ENCODE measurements around the gene CHKA.

Gene CHKA

DNA sequence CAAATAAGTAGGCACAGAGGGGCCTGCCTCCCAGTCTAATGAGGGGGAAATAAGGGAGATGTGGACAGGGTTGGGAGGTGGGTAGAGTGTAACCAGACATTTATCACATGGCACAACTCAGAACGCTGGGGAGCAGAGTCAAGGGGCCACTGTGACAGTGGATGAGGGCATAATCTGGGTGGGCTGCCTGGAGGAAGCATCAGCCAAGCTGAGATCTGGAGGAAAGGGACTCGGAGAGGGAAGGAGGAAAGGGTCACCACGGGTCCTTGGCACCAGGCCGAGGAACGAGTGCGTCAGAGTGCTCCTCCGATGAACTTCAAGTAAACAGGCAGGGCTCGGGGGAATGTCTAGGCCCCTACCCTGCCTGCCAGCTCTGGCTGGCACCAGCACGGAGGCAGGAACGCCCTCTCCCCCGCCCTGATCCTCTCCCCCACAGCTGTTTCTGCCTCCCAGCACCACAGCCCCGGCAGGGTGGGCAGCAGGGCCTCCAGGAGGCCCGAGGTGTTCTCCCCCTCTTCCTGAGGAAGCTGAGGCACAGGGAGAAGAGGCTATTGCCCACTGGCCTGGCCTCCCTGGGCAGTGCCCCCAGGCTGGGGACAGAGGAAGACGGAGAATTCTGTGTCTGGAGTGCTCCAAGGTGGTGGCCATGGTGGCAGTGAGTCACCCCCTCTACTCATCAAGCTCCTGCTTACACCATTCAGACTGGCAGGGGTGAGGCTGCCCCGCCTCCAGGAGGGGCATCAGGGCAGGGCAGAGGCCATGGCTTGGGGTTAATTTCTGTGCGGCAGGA is 106.8 kb downstream of the CHKA start:
- no peak for TF ChIP-seq POLR2AphosphoS5 (IDR thresholded peaks at IDR 0.05; ENCODE audit: low read depth, low read length)
- TF ChIP-seq SIN3A (IDR thresholded peaks at IDR 0.05; ENCODE audit: borderline replicate concordance, insufficient read depth, low read length): no peak
- no peak for TF ChIP-seq FOXP2 (optimal IDR thresholded peaks at IDR 0.05; ENCODE audit: borderline replicate concordance, extremely low read depth, extremely low read length, insufficient read depth)
- TF ChIP-seq TAF1 (IDR thresholded peaks at IDR 0.05; ENCODE audit: borderline replicate concordance, insufficient read depth, low read length): no peak
- TF ChIP-seq, protein P1, sequence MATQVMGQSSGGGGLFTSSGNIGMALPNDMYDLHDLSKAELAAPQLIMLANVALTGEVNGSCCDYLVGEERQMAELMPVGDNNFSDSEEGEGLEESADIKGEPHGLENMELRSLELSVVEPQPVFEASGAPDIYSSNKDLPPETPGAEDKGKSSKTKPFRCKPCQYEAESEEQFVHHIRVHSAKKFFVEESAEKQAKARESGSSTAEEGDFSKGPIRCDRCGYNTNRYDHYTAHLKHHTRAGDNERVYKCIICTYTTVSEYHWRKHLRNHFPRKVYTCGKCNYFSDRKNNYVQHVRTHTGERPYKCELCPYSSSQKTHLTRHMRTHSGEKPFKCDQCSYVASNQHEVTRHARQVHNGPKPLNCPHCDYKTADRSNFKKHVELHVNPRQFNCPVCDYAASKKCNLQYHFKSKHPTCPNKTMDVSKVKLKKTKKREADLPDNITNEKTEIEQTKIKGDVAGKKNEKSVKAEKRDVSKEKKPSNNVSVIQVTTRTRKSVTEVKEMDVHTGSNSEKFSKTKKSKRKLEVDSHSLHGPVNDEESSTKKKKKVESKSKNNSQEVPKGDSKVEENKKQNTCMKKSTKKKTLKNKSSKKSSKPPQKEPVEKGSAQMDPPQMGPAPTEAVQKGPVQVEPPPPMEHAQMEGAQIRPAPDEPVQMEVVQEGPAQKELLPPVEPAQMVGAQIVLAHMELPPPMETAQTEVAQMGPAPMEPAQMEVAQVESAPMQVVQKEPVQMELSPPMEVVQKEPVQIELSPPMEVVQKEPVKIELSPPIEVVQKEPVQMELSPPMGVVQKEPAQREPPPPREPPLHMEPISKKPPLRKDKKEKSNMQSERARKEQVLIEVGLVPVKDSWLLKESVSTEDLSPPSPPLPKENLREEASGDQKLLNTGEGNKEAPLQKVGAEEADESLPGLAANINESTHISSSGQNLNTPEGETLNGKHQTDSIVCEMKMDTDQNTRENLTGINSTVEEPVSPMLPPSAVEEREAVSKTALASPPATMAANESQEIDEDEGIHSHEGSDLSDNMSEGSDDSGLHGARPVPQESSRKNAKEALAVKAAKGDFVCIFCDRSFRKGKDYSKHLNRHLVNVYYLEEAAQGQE (IDR thresholded peaks at IDR 0.05; ENCODE audit: insufficient read depth in 1 of 2, low read depth in 2 of 2, low read length in 2 of 2): no peak

DNA sequence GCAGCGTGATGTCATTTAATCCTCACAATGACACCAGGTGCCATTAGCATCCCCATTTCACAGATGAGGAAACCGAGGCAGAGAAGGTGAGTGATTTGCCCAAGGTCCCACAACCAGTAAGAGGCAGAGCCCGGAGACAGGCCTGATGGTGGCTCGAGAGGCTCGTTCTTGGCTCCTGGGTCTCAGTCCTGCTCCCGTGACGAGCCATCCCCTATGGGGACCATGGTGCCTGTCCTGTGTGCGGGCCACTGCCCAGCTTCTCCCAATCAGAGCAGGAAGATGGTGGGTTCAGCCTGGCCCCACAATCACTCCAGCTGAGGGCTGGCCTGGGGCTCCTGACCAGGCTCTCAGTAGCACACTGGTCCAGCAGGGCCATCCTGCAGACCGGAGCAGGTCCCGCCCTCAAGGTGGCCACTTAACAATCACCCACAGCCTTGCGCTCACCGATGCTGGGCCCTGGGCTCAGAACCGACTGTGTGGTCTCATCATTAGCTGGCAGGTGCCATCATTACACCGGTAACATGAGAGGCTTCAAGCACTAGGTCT is 107.5 kb downstream of the CHKA start:
- TF ChIP-seq FOXP2 (optimal IDR thresholded peaks at IDR 0.05; ENCODE audit: borderline replicate concordance, extremely low read depth, extremely low read length, insufficient read depth) (no peak), POLR2AphosphoS5 (IDR thresholded peaks at IDR 0.05; ENCODE audit: low read depth, low read length) (no peak), TAF1 (IDR thresholded peaks at IDR 0.05; ENCODE audit: borderline replicate concordance, insufficient read depth, low read length) (no peak), SIN3A (IDR thresholded peaks at IDR 0.05; ENCODE audit: borderline replicate concordance, insufficient read depth, low read length) (no peak)
- TF ChIP-seq, protein P1 (IDR thresholded peaks at IDR 0.05; ENCODE audit: insufficient read depth in 1 of 2, low read depth in 2 of 2, low read length in 2 of 2): no peak

DNA sequence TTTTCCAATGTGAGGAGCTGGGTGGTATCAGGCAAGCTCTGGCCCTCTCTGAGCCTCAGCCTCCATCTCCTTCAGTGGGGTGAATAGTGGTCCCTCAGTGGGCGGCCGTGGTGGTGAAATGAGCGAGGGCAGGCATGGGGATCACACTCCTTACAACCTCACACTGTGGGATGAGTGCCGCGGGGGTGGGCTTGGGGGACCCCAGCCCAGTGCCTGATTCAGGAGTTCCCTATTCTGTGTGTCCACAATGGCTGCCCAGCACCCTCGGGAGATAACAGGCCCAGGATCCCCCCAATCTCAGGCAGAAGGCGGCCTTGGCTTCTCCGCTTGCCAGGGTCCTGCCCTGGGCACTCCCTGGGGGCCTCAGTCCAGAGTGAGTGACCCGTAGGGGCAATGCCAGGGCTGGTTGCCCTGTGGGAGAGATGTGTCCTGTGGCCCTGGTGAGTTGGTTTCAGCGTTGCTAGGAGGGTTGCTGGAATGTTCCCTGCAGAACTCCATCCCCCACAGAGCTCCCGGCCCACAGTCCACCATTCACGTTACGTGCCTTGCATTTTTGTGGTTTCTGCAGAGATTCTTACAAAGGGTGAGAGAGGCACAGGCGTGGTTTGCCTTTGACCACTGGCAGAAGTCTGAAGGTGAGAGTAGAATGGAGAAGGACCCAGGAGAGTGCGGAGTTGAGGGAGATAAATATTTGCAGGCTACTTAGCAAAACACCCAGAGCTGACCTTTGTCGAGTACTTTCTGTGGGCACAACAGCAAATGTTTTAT is 108.2 kb downstream of the CHKA start:
- TF ChIP-seq POLR2AphosphoS5 (IDR thresholded peaks at IDR 0.05; ENCODE audit: low read depth, low read length) (no peak), SIN3A (IDR thresholded peaks at IDR 0.05; ENCODE audit: borderline replicate concordance, insufficient read depth, low read length) (no peak), TAF1 (IDR thresholded peaks at IDR 0.05; ENCODE audit: borderline replicate concordance, insufficient read depth, low read length) (no peak), FOXP2 (optimal IDR thresholded peaks at IDR 0.05; ENCODE audit: borderline replicate concordance, extremely low read depth, extremely low read length, insufficient read depth) (no peak)
- TF ChIP-seq, protein P1 (IDR thresholded peaks at IDR 0.05; ENCODE audit: insufficient read depth in 1 of 2, low read depth in 2 of 2, low read length in 2 of 2): no peak

DNA sequence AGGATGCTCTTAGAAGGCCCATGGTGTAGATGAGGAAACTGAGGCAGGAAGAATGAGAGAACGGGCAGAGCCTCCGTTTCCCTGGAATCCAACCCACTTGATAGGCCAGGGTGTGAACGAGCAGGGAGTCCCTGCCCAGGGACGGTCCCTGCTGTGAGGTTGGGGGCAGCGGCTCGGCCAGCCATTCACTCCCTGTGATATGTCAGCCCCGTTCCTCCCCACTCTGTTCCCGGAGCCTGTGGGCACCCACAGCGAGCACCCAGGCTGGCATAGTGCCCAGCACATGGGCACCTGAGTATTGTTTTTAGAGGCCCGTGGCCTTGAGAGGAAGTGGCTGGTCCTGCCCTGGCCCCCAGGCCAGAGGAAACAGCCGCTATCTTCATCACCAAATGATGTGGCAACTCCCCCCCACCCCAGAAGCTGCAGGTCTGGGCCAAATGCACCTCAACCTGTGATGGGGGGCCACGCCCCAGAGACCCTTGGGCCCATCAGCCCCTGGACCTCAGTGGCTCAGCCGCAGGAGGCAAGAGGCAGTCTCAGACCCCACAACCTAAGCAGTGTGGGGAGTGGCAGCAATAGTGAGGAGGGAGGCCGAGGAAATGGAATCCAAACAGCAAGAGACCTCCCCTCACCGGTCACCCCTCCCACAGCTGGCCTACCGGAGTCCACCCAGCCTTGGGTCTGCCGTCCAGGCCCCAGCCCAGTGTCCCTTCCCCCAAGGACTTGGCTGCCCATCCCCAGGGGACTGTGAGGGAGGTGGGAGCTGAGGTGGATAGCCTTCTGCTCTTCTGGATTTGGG is 108.9 kb downstream of the CHKA start:
- no peak for TF ChIP-seq POLR2AphosphoS5 (IDR thresholded peaks at IDR 0.05; ENCODE audit: low read depth, low read length)
